Measurements from ENCODE around the gene ENPP1. TPM values are rescaled to one million over a fixed set of nuclear protein-coding genes. Genes with fewer than 3 reads are reported as not detected.

The ENPP1 gene
- total RNA-seq, 1 experiment from 2014 or later, result 29.7 TPM

- TF ChIP-seq ZNF532 (CRISPR knock-in tag; IDR thresholded peaks at IDR 0.05; ENCODE audit: borderline replicate concordance), result no peak
- no peak for TF ChIP-seq ZBTB43 (CRISPR knock-in tag; IDR thresholded peaks at IDR 0.05)
- no peak for TF ChIP-seq E2F4 (CRISPR knock-in tag; IDR thresholded peaks at IDR 0.05; ENCODE audit: borderline replicate concordance, low read depth)
- TF ChIP-seq NFE2L1 (CRISPR knock-in tag; IDR thresholded peaks at IDR 0.05), result no peak
- no peak for TF ChIP-seq USF1 (CRISPR knock-in tag; IDR thresholded peaks at IDR 0.05)
Observed at GRCh38 chr6:131838051-131838450, 30.2 kb downstream of the ENPP1 start (continued).

GRCh38 chr6:131839388-131839787 is 31.6 kb downstream of the ENPP1 start:
- H3K27me3 Mint-ChIP-seq (ENCODE audit: low read depth), result no peaks in the 10 kb centered on the region
- H3K36me3 Mint-ChIP-seq, result no peaks in the 10 kb centered on the region
- TF ChIP-seq ZNF425 (CRISPR knock-in tag; conservative IDR thresholded peaks at IDR 0.05) (no peak), TCF7 (CRISPR knock-in tag; IDR thresholded peaks at IDR 0.05; ENCODE audit: low read depth) (no peak), E2F5 (CRISPR knock-in tag; IDR thresholded peaks at IDR 0.05) (no peak)
- no peak for ATAC-seq
- POLR2A ChIA-PET, result no interaction called here
- CTCF ChIA-PET, result no interaction called here
- DNase-seq (ENCODE audit: low spot score), result no peak
- H3K27ac Mint-ChIP-seq, result no peak overlapping the region
- H3K4me3 Mint-ChIP-seq, result no peak overlapping the region
- no peaks in the 10 kb centered on the region for H3K9me3 Mint-ChIP-seq
- H3K4me1 Mint-ChIP-seq, result peaks cover 18% of the 10 kb centered on the region

GRCh38 chr6:131840441-131840840 is 32.6 kb downstream of the ENPP1 start:
- ChIA-PET CTCF (no interaction called here), POLR2A (no interaction called here)
- H3K36me3 Mint-ChIP-seq, result no peaks in the 10 kb centered on the region
- no peak overlapping the region; the same call in 1 of the 2 replicates for H3K27ac Mint-ChIP-seq
- H3K27me3 Mint-ChIP-seq (ENCODE audit: low read depth), result no peaks in the 10 kb centered on the region
- H3K9me3 Mint-ChIP-seq, result no peaks in the 10 kb centered on the region
- ATAC-seq, result no peak
- TF ChIP-seq ZNF121 (CRISPR knock-in tag; IDR thresholded peaks at IDR 0.05), result no peak
- H3K4me3 Mint-ChIP-seq, result no peak overlapping the region
- H3K4me1 Mint-ChIP-seq, result peaks cover 18% of the 10 kb centered on the region
- DNase-seq (ENCODE audit: low spot score), result no peak

Measured in WTC11 (cell line).